ENCODE measurements around the gene NFX1.
A peak's percentile ranks its signal among the peaks of the same experiment; 100 is the strongest.

NFX1 gene

DNA sequence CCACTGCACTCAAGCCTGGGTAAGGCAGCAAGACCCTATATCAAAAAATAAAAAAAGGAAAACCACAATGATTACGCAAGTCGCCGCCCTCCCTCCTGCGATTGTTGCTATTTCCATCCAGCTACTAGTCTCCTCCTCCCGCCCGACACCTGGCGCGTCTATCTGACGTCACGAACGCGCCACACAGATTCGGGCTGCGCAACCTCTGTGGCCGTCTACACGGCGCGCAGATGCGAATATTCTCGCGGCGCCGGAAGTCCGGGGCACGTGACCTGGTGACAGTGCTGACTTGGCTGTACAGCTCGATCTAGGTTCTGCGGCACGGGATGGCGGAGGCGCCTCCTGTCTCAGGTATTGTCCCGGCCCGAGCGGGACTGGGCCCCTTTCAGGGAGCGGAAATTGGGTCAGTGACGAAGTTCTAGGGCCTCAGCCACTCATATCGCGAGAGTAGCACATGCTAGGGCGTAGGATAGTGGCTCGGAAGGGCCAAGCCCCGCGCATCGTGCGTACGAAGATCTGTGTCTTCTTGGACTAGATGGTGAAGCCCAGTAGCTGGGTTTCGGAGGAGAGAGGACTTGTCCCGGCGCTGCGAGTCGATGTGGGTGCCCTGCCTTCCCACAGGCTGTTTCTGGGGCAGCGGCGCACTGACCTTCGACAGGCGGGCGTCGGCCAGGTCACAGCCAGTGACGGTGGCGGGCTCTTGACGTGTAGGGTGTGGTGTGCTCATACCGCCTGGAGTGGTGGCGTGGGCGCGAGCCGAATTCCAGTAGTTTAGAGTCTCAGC lies at the start of gene NFX1:
TSS of gene NFX1 (plus strand) at position 270 of the 784 bp plus-strand sequence. CDS start at position 327, 57 bp downstream.
- H3K27ac ChIP-seq, result peak within 1 kb of the TSS; percentile 100
- peak; percentile 96 for DNase-seq (ENCODE audit: low read depth, low spot score)

- no peak overlapping the region for H3K27ac ChIP-seq
- DNase-seq (ENCODE audit: low read depth, low spot score), result no peak
Observed at GRCh38 chr9:33241298-33241697, 49.0 kb upstream of the NFX1 start.

GRCh38 chr9:33242609-33243134 lies 47.6 kb upstream of the NFX1 start:
- no peak for DNase-seq (ENCODE audit: low read depth, low spot score)
- H3K27ac ChIP-seq, result no peak overlapping the region

DNA sequence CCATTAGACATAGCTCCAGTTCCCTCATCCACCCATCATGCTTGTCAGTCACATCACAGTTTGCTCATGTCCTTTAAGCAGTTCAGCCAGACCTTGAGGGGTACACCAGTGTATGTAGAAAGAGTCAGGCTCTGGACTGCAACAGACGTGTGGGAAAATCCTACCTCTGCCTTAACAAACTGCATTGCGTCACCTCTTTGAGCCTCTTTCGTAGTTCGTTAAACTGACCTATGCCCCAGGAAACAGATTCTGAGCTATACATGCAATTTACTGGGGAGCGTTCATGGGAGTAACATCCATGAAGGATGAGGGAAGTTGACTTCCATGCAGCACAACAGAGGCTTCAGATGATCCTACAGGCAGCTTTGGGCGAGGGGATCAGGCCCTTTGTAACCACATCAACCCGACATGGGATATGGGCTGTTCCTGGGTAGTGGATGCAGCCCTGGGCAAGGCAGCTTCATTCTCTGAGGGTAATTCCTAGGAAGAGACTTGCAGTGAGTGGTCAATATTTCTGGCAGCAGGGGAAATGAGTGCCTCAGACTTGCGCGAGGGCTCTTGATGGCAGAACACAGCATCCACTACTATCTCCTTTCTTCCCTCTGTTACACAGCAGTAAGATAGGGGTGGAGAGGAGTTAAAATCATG lies 46.1 kb upstream of the NFX1 start:
- no peak for DNase-seq (ENCODE audit: low read depth, low spot score)

GRCh38 chr9:33245341-33245740 lies 45.0 kb upstream of the NFX1 start:
- no peak for DNase-seq (ENCODE audit: low read depth, low spot score)
- no peak overlapping the region for H3K27ac ChIP-seq

More for the DNA sequence above, 46.1 kb upstream of the NFX1 start:
- H3K27ac ChIP-seq, result no peak overlapping the region

DNA sequence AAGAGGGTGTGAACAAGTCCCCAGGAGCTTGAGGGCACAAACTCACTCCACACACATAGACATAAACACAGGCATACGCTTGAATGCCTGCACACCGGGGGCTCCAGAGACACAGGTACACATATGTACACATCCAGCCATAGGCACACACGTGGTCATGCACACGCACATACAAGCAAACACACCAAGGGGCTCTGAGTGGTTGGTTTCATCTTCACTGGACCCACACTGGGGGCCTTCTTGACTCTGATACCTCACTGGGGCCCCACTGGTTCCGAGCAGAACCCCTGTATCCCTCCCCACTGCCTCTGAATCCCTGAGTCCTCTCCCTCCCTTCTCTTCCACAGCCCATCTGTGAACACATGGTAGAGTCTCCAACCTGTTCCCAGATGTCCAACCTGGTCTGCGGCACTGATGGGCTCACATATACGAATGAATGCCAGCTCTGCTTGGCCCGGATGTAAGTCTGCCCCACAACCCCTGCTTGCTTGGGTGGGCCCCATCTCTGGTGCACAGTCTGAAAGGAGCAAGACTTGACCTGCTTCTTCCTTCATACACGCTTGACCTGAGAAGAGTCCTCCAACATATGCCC lies 44.0 kb upstream of the NFX1 start:
- no peak for DNase-seq (ENCODE audit: low read depth, low spot score)
- H3K27ac ChIP-seq, result no peak overlapping the region

GRCh38 chr9:33248606-33249005 lies 41.7 kb upstream of the NFX1 start:
- no peak for DNase-seq (ENCODE audit: low read depth, low spot score)
- no peak overlapping the region for H3K27ac ChIP-seq

- peak overlapping the region; percentile 72 for H3K27ac ChIP-seq
- DNase-seq (ENCODE audit: low read depth, low spot score), result no peak
Observed at GRCh38 chr9:33249087-33249658, 41.1 kb upstream of the NFX1 start.

- H3K27ac ChIP-seq, result peak overlapping the region; percentile 72
- no peak for DNase-seq (ENCODE audit: low read depth, low spot score)
Observed at GRCh38 chr9:33249983-33250382, 40.3 kb upstream of the NFX1 start.

GRCh38 chr9:33250458-33250995 lies 39.8 kb upstream of the NFX1 start:
- peak overlapping the region; percentile 72 for H3K27ac ChIP-seq

DNA sequence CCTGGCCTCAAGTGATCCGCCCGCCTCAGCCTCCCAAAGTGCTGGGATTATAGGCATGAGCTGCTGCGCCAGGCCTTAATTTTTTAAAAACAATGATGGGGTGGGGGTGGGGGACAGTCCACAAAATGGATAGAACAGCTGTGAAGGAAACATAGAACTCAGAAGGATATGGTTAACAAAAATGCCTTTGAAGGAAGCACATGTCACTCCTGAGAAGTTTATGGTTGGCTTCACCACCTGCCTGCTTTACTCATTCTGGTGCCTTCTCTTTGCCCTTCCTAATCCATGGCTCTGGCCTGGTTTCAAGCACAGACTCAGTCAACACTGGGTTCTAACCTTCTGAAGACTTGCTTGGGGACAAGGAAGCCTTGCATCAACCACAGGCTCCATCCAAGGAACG lies 36.1 kb upstream of the NFX1 start:
- DNase-seq (ENCODE audit: low read depth, low spot score), result no peak

More at GRCh38 chr9:33250458-33250995, 39.8 kb upstream of the NFX1 start:
- peak; percentile 37 for DNase-seq (ENCODE audit: low read depth, low spot score)

DNA sequence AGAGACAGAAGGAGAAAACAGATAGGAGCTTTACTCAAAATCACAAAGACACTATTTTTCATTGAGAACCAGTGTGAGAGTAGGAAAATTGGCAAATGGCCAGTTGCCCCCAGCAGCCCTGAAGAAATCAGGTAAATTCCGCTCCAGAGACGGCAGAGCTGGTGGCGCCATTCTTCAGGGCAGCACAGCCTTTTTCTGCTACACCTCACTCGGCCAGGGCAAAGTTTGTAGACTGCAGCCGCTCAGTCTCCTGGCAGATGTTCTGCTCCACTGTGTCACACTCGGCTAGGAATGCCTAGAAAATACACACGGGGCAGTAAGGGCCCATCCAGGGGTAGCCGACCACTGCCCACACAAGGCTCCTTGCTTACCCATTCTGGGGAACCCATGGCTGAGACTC lies 35.3 kb upstream of the NFX1 start:
- no peak overlapping the region for H3K27ac ChIP-seq
- no peak for DNase-seq (ENCODE audit: low read depth, low spot score)

More for the DNA sequence above, 36.1 kb upstream of the NFX1 start:
- H3K27ac ChIP-seq, result no peak overlapping the region

DNA sequence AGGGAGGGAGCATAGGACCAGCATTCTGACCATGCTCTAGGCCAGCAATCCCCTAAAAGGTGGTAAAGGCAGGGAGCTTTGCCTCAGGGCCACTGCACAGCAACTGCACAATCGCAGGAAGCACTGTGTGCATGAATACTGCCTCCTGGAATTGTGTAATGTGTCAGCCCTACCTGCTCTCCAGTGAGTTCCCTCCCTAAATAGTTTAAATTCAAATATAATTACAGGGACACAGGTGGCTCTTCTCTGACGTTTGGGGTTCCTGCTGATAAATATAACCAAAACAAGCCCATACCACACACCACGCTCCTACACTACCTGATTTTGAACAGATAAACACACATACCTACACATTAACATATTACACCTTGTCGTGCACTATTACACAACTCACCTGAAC lies 34.8 kb upstream of the NFX1 start:
- DNase-seq (ENCODE audit: low read depth, low spot score), result no peak
- peak overlapping the region; percentile 43 for H3K27ac ChIP-seq

DNA sequence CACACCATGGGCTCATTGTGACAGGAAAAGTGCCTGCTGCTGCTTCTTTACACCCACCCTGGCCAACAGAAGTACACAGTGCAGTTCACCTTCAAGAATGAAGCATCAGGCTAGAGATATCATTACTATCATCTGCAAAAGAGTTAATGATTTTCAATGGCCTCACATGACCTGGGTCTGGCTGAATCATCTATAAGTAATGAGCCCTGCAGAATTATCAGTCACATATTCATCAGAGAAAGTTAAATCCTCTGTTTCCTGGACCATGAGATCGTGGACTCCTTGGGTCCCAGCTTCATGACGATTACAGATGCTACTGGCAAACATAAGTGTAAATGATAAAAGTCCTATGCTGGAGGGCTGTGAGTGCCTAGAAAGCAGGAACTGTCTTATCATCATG lies 34.1 kb upstream of the NFX1 start:
- peak overlapping the region; percentile 43 for H3K27ac ChIP-seq
- no peak for DNase-seq (ENCODE audit: low read depth, low spot score)

DNA sequence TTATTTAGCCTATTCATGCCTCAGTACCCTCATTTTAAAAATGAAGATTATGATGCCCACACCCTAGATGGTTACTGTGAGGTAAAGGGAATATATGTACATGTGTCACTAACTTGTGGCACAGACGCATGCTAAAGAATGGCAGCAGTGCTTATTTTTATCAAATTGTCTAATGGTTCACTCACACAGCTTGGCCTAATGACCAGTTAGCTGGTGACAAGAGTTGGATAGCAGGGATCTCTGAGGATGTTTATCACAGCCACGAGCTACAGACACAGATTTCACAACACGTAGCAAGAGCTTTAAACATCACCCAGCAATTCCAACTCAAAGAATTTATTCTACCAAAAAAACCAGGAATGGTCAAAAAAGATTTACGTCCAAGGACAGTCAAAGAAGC lies 33.0 kb upstream of the NFX1 start:
- DNase-seq (ENCODE audit: low read depth, low spot score), result no peak
- no peak overlapping the region for H3K27ac ChIP-seq

- DNase-seq (ENCODE audit: low read depth, low spot score), result no peak
- H3K27ac ChIP-seq, result no peak overlapping the region
Observed at GRCh38 chr9:33260372-33260771, 29.9 kb upstream of the NFX1 start.

DNA sequence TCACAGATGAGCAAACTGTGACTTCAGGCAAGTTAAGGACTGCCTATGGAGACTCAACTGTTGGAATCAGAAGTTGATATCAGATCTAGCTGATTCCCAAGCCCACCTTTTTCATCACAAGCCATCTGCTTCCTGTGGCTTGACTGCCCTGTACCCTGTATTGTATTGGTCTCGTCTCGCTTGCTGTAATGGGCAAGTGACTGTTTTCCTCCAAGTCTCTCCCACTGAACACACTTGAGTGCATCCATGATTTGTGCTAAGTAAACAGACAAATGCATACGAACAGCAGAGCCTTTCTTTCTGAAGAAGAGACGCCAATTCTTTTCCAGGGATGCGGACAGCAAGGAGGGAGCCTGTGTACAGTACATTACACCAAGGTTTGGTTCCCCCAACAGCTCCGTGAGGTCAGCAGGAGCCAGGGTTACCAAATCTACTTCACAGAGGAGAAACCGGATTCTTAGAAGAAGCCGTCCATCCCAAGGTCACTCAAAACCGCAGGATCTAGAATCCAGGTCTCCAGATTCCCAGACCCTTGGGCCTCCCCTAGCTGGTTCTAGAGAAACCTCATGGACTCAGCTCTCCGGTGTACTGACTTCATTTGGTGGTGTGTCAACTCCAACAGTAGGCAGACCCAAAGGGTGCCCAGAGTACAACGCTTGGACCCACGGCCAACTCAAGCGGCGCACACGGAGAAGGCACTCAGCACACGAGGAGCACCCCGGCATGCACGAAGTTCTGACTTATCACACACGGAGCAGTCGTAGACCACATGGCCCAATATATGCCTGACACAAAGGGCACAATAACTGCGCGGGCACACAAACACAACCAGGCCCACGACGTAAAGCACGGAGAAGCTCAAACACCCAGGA lies 26.9 kb upstream of the NFX1 start:
- DNase-seq (ENCODE audit: low read depth, low spot score), result no peak
- peak overlapping the region; percentile 75 for H3K27ac ChIP-seq

DNA sequence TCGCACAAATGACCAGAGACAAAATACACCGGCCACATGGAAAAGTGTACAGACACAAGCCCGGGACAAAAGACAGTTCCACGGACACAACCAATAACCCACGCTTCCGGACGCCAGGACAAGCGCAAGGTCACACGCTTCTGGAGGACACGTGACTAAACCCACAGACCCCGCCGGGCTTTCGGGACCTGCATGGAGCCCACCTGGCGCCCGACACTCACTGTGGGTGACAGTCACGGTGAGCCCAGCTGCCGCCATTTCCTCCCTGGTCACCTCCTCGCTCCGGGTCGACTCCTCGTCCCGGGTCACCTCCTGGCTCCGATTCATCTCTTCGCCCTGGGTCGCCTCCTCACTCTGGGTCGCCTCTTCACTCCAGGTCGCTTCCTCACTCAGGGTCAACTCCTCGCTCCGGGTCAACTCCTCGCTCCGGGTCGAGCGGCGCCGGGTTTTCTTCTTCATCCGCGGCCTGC lies 26.3 kb upstream of the NFX1 start:
- DNase-seq (ENCODE audit: low read depth, low spot score), result no peak

GRCh38 chr9:33264473-33265177 lies 25.7 kb upstream of the NFX1 start, which contains the start of the genes BAG1 and CHMP5:
Gene BAG1, minus strand, starts transcription at chr9:33264708.
Gene CHMP5, plus strand, starts transcription at chr9:33265049. Its CDS starts 30 bp downstream, at chr9:33265079.
- H3K27ac ChIP-seq, result peak within 1 kb of the TSS; percentile 75
- DNase-seq (ENCODE audit: low read depth, low spot score), result peak; percentile 96

More for the DNA sequence above, 26.3 kb upstream of the NFX1 start:
- peak overlapping the region; percentile 75 for H3K27ac ChIP-seq

All from epithelial cell of prostate (primary cell).